Adrenal gland (tissue), 5 donors: Measurements from ENCODE around the gene CD274.

Experiments used
- POLR2A ChIP-seq, 2 donors: fragments of 450-650 bp; IDR thresholded peaks; one replicate each; pipeline ENCODE4 v1.6.1; 2017; ENCODE audit warnings: antibody characterized with exemption in 2 of 2, mild to moderate bottlenecking in 2 of 2, moderate library complexity in 1 of 2
- TF ChIP-seq, protein P1 (sequence below), 6 experiments: fragments of 450-650 bp in 4 of 6; fragments of 200-600 bp in 2 of 6; sonication (generic) in 1 of 6; IDR thresholded peaks; 1 replicate in 5 of 6; 2 replicates in 1 of 6; pipeline versions ENCODE4 v1.5.1 to v1.8.0; 2016 to 2021; ENCODE audit warnings: antibody characterized with exemption in 6 of 6, mild to moderate bottlenecking in 2 of 6, moderate library complexity in 1 of 6
- donor health status: DM: no; HTN: no; CAD: no.

DNA sequence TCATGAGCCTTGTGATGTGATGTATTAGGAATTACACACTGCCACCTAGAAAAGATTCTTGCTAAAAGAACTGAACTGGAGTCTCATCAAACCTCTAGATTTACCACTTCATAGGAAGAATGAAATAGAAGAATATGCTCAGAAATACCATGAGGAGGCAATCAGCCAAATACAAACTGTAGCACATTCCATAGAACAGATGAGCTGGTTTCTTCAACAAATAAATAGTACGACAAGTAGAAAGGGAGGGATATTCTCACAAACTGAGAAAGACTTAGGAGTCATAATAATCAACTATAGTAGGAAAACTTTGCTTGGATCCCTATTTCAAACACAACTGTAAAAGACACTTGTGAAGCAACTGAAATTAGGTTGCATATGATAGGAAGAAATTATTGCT is 28.1 kb upstream of the CD274 start:
- TF ChIP-seq, protein P1, sequence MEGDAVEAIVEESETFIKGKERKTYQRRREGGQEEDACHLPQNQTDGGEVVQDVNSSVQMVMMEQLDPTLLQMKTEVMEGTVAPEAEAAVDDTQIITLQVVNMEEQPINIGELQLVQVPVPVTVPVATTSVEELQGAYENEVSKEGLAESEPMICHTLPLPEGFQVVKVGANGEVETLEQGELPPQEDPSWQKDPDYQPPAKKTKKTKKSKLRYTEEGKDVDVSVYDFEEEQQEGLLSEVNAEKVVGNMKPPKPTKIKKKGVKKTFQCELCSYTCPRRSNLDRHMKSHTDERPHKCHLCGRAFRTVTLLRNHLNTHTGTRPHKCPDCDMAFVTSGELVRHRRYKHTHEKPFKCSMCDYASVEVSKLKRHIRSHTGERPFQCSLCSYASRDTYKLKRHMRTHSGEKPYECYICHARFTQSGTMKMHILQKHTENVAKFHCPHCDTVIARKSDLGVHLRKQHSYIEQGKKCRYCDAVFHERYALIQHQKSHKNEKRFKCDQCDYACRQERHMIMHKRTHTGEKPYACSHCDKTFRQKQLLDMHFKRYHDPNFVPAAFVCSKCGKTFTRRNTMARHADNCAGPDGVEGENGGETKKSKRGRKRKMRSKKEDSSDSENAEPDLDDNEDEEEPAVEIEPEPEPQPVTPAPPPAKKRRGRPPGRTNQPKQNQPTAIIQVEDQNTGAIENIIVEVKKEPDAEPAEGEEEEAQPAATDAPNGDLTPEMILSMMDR (IDR thresholded peaks at IDR 0.05): no peak
- TF ChIP-seq POLR2A (IDR thresholded peaks at IDR 0.05): no peak
